HG03060 (cell line): ENCODE data around the gene PPP2R3B.

Experiments
- ATAC-seq: cut with Tn5 transposase; IDR thresholded peaks from one replicate; pipeline ENCODE4 v1.9.1; 2021; ENCODE audit warnings: low read depth, moderate number of reproducible peaks; ENCODE audit not compliant: unreplicated experiment

The PPP2R3B gene

DNA sequence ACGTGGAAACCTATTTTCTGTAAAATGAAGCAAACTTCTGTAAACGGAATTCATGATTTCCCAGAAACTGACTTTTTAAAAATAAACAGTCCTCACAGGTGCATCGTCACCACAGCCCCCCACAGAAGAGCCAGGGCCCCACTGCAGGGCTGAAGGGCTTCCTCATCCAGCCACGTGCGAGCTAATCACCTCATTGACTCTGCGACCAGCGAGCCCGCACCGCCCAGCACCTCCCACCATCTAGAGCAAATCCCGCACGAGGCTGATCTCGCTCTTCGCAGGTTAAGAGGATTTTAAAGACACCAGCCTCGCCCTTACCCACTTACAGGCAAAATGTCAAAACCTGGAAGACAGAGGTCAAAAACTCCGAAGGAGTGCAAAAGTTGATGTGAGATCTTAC is 14.8 kb downstream of the PPP2R3B start:
- no peak for ATAC-seq

- ATAC-seq, result no peak
These were observed 15.6 kb downstream of the PPP2R3B start for GRCh38 chrX:370963-371745.

DNA sequence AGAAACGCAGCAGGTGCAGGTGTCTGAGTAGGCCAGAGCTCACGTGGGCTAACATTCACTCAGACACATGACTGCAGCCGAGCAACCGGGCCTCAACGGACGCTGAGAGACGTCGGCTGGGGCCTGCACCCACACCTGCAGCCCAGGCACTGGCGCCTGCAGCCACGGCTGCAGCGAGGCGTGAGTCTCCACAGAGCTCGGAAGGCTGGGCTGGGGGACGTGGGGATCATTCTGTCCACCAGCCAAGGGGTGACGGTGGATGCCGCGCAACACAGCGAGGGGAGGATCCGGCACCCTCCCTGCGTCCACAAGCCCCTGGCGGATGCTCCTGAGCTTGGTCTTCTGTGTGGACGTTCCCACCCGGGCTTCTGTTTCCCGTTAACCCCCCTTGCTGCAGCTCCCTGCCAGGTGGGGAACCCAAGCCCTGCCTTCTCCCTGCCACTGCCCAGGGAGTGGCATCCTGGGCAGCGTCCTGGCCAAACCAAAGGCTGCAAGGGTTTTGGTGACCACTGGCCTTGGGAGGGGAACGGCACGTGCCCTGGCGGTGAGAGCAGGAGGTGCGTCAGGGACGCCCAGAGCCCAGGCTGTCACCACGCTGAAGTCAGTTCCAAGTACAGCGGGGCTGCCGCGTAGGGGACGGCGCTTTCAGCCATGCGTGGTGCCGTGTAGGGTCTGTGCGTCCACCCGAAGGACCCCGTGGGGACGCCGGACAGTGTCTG is 16.3 kb downstream of the PPP2R3B start:
- no peak for ATAC-seq

DNA sequence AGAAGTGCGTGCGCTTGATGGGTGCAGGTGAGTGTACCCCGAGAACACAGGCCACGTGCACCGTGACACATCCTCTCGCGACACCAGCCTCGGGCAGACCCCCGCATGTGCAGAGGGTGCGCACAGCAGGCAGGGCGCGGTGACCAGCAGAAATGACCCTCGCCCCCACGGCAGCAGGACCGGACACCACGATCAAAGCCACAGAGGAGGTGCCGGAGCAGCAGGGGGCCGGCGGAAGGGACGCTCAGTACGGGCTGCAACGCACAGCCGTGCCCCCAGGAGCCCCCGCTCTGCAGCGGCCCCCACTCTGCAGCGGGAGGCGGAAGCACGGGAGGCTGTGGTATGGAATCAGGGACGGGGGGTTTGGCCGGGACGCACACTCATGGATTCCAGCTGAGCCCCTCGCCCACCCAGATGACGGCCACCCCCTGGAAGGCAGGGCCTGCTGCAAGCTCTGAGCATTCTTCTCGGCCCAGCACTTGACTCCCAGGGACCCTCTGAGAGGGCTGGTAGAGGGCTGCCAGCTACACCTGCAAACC is 17.1 kb downstream of the PPP2R3B start:
- no peak for ATAC-seq

- ATAC-seq, result no peak
These were observed 17.7 kb downstream of the PPP2R3B start for GRCh38 chrX:368811-369562.

GRCh38 chrX:367866-368265 is 18.8 kb downstream of the PPP2R3B start:
- ATAC-seq, result no peak

GRCh38 chrX:367349-367748 is 19.4 kb downstream of the PPP2R3B start:
- no peak for ATAC-seq

DNA sequence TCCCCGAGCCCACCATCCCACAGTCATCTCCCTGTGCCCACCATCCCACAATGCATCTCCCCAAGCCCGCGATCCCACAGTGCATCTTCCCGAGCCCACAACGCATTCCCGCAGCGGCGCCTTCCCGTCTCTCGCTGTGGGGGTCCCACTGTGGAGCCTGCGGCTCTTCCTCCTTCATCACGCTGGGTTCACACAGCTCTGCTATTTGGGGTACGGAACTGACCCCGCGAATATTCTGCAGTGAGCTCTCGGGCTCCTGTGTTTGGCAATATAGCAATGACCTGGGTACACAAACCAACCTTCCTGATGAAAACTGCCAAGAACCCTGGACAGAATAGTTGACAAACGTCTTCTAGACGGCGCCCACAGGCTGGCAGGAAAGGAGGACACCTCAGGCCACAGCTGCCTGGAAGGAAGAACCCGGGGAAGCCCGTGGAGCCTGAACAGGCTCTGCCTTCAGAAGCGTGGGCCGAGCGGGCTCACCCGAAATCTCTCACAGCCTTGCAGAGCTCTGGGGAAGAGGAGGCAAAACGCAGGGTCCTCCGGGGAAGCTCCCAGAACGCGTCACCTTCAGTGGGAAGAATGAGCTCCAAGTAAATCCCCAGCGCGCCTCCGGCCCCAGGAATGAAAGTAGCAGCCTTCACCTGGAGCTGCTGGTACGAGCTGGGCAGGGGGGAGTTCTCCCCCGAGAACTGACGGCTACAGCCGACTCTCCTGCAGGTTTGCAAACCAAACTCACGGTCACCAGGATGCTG is 22.9 kb downstream of the PPP2R3B start:
- ATAC-seq, result no peak

- no peak for ATAC-seq
These were observed 23.6 kb downstream of the PPP2R3B start for GRCh38 chrX:362937-363620.

DNA sequence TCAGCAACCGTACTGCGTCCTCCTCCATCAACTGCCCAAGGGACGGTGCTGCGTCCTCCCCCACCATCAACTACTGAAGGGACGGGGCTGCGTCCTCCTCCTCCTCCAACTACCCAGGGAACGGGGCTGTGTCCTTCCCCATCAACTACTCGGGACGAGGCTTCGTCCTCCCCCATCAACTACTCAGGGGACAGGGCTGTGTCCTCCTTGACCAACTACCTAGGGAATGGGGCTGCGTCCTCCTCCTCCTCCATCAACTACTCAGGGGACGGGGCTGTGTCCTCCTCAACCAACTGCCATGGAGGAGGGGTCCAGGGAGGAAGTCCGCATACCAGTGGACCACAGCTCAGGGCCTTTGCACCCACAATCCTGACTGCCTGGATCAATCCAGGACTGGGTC is 24.4 kb downstream of the PPP2R3B start:
- ATAC-seq, result no peak

DNA sequence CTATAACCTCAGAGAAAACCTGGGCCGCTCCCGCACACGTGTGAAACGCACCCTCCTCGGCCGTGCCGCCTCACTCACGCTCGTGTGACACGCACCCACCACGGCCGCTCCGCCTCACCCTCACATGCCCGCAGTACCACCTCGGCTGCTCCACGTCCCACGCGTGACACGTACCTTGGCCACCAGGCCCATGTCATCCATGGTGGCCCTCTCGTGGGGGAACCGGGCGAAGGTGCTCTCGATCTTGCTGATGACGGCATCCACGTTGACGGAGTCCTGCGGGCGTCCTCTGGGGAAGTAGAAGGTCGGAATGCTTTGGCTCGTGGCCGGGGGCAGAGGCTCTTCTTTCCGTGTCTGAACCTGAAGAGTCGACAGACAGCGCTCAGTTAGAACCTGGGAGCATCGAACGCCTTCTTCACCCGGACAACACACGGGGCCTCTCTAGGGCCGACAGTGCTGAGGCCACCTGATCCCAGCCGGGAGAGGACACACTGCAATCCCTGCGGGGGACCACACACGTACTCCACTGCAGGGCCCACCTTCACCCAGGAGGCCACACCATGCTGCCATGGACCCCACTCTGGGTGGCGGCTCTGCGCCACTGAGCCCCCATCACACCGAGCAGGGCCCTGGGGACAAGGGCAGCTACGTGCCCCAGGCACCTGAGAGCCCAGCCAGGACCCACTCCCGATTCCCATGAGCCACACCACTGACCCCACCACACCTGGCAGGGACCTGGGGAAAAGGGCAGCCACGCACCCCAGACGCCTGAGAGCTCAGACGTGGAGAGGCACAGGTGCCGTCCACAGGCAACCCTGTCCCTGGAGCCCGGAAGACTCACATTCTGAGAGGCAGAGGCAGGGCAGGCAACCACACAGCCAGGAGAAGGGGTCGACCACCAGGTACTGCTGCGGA is 25.2 kb downstream of the PPP2R3B start:
- ATAC-seq, result no peak

DNA sequence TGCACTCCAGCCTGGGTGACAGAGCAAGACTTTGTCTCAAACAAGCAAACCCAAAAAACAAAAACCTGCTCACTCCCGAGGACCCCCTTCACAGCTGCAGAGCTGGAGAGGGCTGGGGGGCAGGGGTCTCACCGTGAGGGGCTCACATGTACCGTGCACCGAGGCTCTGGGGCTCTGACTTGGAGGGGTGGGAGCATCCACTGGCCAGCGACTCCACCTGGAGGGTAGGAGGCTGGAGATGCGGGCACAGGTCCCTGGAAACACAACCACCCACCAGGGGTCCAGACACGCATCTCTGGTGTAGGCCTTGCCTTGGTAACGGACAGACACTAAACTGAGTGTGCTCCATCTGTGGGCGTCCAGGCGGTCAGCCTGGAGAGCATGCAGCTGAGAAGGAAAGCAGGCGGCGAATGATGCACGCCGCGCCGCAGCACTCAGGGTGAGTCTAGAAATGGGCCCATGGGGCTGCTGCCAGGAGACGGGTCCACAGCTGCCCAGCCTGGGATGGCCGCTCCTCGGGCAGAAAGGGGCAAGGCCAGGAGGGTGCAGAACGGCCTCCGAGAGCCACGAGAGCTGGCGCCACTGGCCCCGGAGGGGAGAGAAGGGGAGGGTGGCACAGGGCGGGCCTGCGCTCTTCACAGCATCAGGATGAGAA is 26.1 kb downstream of the PPP2R3B start:
- no peak for ATAC-seq

DNA sequence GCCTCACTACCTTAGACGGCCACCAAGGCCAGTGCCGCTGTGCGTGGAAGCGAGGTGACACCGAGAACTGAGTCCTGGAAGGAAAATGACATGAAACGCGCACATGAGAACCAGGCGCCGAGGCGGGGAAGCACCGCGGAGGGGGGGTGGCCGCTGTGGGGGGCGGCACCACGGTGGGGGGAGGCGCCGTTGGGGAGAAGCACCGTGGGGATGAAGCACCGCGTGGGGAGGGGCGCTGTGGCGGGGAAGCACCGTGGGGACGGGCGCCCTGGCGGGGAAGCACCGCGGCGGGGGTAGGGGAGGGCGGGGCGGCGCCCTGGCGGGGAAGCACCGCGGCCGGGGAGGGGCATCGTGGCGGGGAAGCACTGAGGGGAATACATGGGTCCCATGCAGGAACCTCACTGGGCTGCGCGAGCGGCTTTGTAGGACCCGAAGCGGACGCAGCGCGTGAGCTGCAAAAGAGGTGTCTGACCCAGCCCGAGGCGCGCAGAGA is 28.0 kb downstream of the PPP2R3B start:
- ATAC-seq, result no peak

DNA sequence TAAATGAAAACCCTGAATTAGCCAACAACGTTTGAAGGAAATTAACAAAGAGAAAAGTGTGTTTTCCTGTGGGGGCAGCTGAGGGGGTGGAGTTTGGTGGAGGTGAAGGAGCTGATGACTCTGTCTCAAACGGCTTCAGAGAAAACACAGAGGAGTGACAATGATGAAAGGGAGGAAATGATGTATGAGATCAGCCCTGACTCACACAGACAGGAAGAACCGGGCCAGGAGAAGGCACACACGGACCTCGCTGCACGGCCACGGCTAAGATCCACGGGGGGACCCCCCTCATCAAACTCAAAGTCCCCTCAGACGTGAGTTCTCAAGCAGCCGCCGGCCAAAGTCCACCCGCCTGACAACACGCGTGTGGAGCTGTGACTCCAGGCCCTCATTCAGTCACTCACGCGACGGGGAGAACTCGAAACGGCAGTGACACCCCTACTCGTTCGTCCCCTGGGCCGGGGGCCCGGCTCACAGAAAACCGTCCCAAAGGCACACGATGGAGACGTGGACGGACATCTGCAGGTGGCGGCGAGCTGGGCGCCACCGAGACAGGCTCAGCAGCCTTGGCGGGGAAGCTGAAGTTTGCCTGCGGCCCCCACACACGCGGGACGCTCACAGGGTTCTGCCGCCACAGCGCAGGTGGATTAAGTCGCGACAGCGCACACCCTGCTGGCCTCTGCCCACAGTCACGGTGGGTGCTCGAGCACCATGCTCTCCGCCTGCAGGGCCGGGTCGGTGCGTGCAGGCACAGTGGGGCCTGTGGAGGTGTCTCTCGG is 28.8 kb downstream of the PPP2R3B start:
- no peak for ATAC-seq

GRCh38 chrX:357035-357692 is 29.5 kb downstream of the PPP2R3B start:
- no peak for ATAC-seq

- ATAC-seq, result no peak
These were observed 30.2 kb downstream of the PPP2R3B start for GRCh38 chrX:356385-357034.
